CD1c-positive myeloid dendritic cell (primary cell): ENCODE measurements around the gene PRAC1.
"Not testable (repeated sequence)": the region's sequence is repeated elsewhere in the genome, so short reads cannot be mapped to it uniquely, and the experiment has no call there.

Source experiments
- DNase-seq: peaks from one replicate; pipeline ENCODE4 v3.0.0-alpha.2; 2016; ENCODE audit errors: extremely low spot score

Gene PRAC1

GRCh38 chr17:48726916-48727286, 4.6 kb upstream of the PRAC1 start:
- no peak for DNase-seq

- no peak for DNase-seq
Measured at GRCh38 chr17:48726114-48726915, 4.0 kb upstream of the PRAC1 start.

DNA sequence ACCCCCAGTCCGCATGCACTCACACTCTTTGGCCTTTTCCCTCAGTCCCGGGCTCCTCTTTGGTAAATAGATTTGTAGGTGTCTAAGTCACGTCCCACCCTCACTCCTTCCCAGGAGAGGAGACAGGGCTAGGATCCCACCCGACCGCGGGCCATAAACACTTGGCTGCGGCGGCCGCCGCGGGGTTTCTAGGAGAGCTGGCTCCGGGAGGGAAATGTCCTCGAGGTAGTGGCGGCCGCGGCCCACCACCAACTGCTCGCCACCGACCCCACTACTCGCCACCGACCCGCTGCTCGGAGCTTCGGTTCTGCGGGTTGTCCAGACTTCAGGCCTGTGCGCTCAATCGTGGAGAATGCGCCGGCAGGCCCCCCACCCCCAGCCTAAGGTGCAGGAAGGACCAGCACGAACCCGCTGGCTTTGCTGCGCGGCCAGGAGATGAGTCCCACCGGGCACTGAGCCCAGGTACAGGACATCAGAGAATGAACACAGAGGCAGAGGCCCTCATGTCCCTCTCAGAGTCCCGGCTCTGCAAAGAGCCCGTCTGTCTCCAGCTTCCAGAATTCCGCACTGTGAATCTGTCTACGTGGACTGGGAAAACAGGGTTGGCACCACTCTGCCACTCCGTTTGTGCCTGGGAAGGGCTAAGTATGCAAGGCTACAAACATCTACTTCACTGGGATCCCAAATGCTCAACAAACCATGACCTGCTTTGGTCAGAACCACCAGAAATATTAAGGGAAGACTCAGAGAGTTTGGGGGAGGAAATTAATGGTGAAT, 3.2 kb upstream of the PRAC1 start:
- DNase-seq, result no peak

- DNase-seq, result no peak
Measured at GRCh38 chr17:48725004-48725287, 2.6 kb upstream of the PRAC1 start.

- peak; percentile 78 for DNase-seq
Measured at GRCh38 chr17:48724251-48725003, 2.1 kb upstream of the PRAC1 start.

GRCh38 chr17:48723423-48724250, 1.3 kb upstream of the PRAC1 start:
- no peak for DNase-seq

GRCh38 chr17:48722915-48723422, 651 bp upstream of the PRAC1 start, which contains the start of gene PRAC2:
Gene PRAC2 (plus strand): TSS chr17:48723185. CDS start chr17:48724411, 1,226 bp downstream.
- DNase-seq, result peak; percentile 38

- DNase-seq, result no peak
Measured at GRCh38 chr17:48721009-48721402, 1.3 kb downstream of the PRAC1 start.

DNA sequence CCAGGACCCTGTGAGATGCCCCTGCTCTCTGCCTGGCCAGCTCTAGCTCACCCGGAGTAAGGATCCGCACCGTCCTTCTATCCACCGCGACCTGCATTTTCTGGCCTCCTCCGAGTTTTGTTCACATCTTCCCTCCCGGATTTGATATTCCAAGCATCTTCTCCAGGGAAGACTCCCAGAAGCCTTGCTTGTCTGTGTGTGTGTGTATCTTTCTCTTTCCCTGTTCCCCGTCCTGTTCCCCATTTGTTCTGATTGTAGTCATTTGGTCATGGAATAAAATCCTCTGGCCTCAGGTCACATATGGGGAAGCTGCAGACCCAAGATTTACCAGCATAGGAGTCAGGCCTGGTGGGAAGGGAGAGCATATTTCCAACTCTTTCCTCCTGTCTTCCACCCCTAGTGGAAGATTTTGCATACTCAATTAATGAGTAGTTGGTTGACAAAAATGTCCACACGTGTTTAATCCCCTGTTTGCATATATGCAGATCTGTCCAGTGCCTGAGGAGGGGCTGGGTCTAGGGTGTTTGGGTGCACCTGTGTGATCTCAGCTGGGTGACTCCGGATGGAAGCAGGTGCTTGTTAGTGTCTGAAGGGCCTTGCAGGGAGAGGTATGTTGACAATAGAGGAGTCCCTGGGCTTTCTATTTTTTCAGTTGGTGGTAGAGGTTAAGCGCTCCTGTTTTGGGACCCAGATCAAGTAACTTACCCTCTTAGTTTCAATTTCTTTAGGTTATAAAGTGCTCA, 1.9 kb downstream of the PRAC1 start:
- no peak for DNase-seq

DNA sequence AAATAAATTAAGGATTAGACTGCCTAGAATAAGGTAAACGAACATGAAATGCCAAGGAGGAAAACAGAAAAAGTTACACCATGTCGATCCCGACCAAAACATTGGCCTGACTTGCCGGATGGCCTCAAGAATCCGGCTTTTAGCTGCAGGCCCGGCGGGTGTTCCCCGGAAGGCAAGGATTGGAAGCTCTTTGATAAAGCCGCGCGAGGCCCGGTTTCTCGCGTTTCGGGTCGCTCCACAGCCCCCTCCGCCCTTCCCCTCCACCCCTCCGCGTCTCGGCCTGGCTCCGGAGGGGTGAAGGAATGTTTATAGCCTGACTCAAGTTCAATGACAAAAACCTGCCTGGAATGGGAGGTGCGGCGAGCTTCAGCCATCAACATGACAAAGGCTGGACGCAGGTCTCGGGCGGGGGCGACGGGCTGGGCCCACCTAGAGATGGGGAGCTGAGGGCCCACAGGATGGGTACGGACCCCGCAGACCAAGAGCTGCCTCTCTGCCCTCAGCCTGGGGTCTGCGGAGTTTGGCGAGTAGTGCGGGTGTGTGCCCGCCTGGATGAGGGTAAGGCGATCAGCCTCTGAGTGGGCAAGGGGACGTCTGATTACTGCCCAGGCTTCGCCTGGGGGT, 2.6 kb downstream of the PRAC1 start:
- DNase-seq, result no peak

- no peak for DNase-seq
Measured at GRCh38 chr17:48718761-48719641, 3.3 kb downstream of the PRAC1 start.

DNA sequence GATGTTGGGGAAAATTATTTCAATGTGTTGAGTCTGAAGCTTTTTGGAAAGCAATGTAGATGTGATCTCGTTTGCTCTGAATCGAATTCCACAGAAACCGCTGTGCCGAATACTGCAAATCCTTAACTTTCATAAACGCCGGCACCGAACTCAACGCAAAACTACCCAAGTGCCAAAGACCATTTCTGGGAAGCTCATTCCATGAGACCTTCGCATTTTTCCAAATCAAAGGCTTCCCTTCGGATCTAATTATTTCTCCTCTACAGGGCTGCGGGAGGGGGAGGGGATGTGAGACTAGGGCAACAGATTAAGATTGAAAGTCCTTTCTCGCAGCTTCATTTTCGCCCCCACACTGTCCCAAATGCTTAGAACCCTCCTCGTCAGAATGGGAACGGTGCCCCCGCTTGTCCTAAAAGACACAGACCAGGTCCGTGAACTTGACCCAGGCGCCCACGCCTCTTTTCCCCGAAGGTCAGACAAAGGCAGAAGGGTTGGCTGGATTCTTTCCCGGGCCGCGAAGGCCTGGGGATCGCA, 4.0 kb downstream of the PRAC1 start:
- no peak for DNase-seq

DNA sequence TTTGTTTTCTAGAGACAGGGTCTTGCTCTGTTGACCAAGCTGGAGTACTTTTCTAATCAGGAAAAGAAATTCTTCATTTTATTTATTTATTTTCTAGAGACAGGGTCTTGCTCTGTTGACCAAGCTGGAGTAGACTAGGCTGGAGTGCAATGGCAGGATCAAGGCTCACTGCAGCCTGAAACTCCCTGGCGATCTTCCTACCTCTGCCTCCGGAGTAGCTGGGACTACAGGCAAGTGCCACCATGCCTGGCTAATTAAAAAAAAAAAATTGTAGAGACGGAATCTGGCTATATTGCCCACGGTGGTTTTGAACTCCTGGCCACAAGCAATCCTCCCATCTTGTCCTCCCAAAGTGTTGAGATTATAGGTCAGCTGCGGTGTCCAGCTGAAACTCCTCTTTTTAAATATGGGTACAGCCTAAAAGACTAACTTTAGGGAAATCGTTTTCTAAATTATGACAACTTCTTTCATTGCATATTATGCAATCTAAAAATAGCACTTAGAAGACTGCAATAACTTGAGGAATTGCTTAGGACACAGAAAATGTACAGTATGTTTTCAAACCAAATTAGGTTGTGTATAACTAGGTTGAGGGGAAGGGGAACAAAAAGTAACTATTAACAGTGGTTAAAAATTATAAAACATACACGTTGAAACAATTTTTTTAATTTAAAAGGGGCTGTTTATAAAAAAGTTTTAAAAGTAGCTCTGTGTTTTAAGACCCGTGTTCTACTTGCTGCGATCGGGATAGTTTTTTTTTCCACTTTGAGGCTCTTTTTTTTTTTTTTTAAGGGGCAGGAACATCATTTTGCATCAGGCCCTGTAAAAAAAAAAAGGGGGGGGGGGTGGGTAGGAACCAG, 4.7 kb downstream of the PRAC1 start:
- no peak for DNase-seq

DNA sequence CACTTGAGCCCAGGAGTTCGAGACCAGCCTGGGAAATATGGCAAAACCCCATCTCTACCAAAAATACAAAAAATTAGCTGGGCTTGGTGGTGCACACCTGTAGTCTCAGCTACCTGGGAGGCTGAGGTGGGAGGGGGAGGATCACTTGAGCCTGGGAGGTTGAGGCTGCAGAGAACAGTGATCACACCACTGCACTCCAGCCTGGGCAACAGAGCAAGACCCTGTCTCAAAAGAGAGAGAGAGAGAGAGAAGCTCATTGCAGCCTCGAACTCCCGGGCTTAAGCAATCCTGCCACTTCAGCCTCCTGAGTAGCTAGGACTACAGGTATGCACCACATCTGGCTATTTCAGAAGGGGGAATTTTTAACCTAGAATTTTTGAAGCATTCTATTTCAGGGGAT, 5.8 kb downstream of the PRAC1 start:
- not testable (repeated sequence) for DNase-seq

GRCh38 chr17:48715496-48716399, 6.6 kb downstream of the PRAC1 start:
- DNase-seq, result no peak

- no peak for DNase-seq
Measured at GRCh38 chr17:48711128-48711527, 11.2 kb downstream of the PRAC1 start.
